ENCODE measurements around the gene TSPEAR. TPM values are rescaled to one million over a fixed set of nuclear protein-coding genes. Genes with fewer than 3 reads are reported as not detected.
"Not testable (repeated sequence)": the region's sequence is repeated elsewhere in the genome, so short reads cannot be mapped to it uniquely, and the experiment has no call there.

TSPEAR gene
- total RNA-seq, 2 donors from 2014 or later = 0.85 TPM; not detected in 1

- no peaks in the 10 kb centered on the region for H3K36me3 ChIP-seq
- no peak overlapping the region for H3K4me3 ChIP-seq
- intact Hi-C loops (cut with DNase I) = no loop called here
- no peaks in the 10 kb centered on the region for H3K9me3 ChIP-seq
- no peaks in the 10 kb centered on the region for H3K4me1 ChIP-seq (replicated peaks)
- no peaks in the 10 kb centered on the region for H3K27me3 ChIP-seq (replicated peaks; ENCODE audit: insufficient read depth)
- H3K27ac ChIP-seq = no peak overlapping the region
- 97% methylated on average over 2 of the region's 2 CpGs for WGBS
- no peak for TF ChIP-seq CTCF (IDR thresholded peaks at IDR 0.05)
- no peak for DNase-seq (ENCODE audit: low spot score)
These were observed 122.3 kb downstream of the TSPEAR start for GRCh38 chr21:44589094-44589493.

GRCh38 chr21:44585892-44586291 is 125.5 kb downstream of the TSPEAR start:
- 71% methylated on average over 3 of the region's 3 CpGs for WGBS
- TF ChIP-seq CTCF (IDR thresholded peaks at IDR 0.05) = no peak
- no peak for TF ChIP-seq POLR2AphosphoS5 (IDR thresholded peaks at IDR 0.05)
- TF ChIP-seq POLR2A (IDR thresholded peaks at IDR 0.05) = no peak
- Histone ChIP-seq H3K4me1 (replicated peaks) (no peaks in the 10 kb centered on the region), H3K36me3 (no peaks in the 10 kb centered on the region), H3K27ac (no peak overlapping the region), H3K27me3 (replicated peaks; ENCODE audit: insufficient read depth) (no peaks in the 10 kb centered on the region), H3K4me3 (no peak overlapping the region), H3K9me3 (no peaks in the 10 kb centered on the region)
- intact Hi-C loops (cut with DNase I) = no loop called here
- DNase-seq (ENCODE audit: low spot score) = no peak

GRCh38 chr21:44583800-44584147 is 127.6 kb downstream of the TSPEAR start:
- TF ChIP-seq POLR2AphosphoS5 (IDR thresholded peaks at IDR 0.05) (no peak), CTCF (IDR thresholded peaks at IDR 0.05) (no peak), POLR2A (IDR thresholded peaks at IDR 0.05) (no peak)
- intact Hi-C loops (cut with DNase I) = no loop called here
- no peaks in the 10 kb centered on the region for H3K9me3 ChIP-seq
- H3K4me1 ChIP-seq (replicated peaks) = no peaks in the 10 kb centered on the region
- H3K27me3 ChIP-seq (replicated peaks; ENCODE audit: insufficient read depth) = no peaks in the 10 kb centered on the region
- no peak overlapping the region for H3K4me3 ChIP-seq
- 36% methylated on average over 6 of the region's 6 CpGs for WGBS
- H3K27ac ChIP-seq = no peak overlapping the region
- DNase-seq (ENCODE audit: low spot score) = no peak
- H3K36me3 ChIP-seq = no peaks in the 10 kb centered on the region

- DNase-seq (ENCODE audit: low spot score) = peak; percentile 33
- intact Hi-C loops (cut with DNase I) = no loop called here
- WGBS = 4% methylated on average over 11 of the region's 11 CpGs
- TF ChIP-seq POLR2AphosphoS5 (IDR thresholded peaks at IDR 0.05) = peak; percentile 33
- TF ChIP-seq POLR2A (IDR thresholded peaks at IDR 0.05) = no peak
- Histone ChIP-seq H3K27ac (no peak overlapping the region), H3K4me3 (no peak overlapping the region), H3K9me3 (no peaks in the 10 kb centered on the region), H3K36me3 (no peaks in the 10 kb centered on the region), H3K4me1 (replicated peaks) (no peaks in the 10 kb centered on the region), H3K27me3 (replicated peaks; ENCODE audit: insufficient read depth) (no peaks in the 10 kb centered on the region)
These were observed 128.1 kb downstream of the TSPEAR start for GRCh38 chr21:44583089-44583799.

GRCh38 chr21:44582055-44582454 is 129.3 kb downstream of the TSPEAR start:
- H3K27ac ChIP-seq = no peak overlapping the region
- H3K9me3 ChIP-seq = no peaks in the 10 kb centered on the region
- H3K27me3 ChIP-seq (replicated peaks; ENCODE audit: insufficient read depth) = no peaks in the 10 kb centered on the region
- H3K4me3 ChIP-seq = no peak overlapping the region
- H3K36me3 ChIP-seq = no peaks in the 10 kb centered on the region
- no peak for DNase-seq (ENCODE audit: low spot score)
- H3K4me1 ChIP-seq (replicated peaks) = no peaks in the 10 kb centered on the region
- intact Hi-C loops (cut with DNase I) = no loop called here
- no peak for TF ChIP-seq POLR2A (IDR thresholded peaks at IDR 0.05)
- WGBS = 77% methylated on average over 15 of the region's 15 CpGs

- no peak for DNase-seq (ENCODE audit: low spot score)
- Histone ChIP-seq H3K4me1 (replicated peaks) (no peaks in the 10 kb centered on the region), H3K36me3 (no peaks in the 10 kb centered on the region), H3K27me3 (replicated peaks; ENCODE audit: insufficient read depth) (no peaks in the 10 kb centered on the region), H3K4me3 (no peak overlapping the region), H3K27ac (no peak overlapping the region), H3K9me3 (no peaks in the 10 kb centered on the region)
- WGBS = 92% methylated on average over 3 of the region's 3 CpGs
- TF ChIP-seq POLR2A (IDR thresholded peaks at IDR 0.05) = no peak
- no peak for TF ChIP-seq CTCF (IDR thresholded peaks at IDR 0.05)
- TF ChIP-seq POLR2AphosphoS5 (IDR thresholded peaks at IDR 0.05) = no peak
- intact Hi-C loops (cut with DNase I) = no loop called here
These were observed 130.2 kb downstream of the TSPEAR start for GRCh38 chr21:44581158-44581557.

- DNase-seq (ENCODE audit: low spot score); intact Hi-C loops (cut with DNase I); H3K36me3 ChIP-seq; H3K4me1 ChIP-seq (replicated peaks); H3K27ac ChIP-seq; H3K27me3 ChIP-seq (replicated peaks; ENCODE audit: insufficient read depth); H3K9me3 ChIP-seq; H3K4me3 ChIP-seq: not testable (repeated sequence)
- WGBS = 38% methylated on average over 12 of the region's 19 CpGs
These were observed 131.0 kb downstream of the TSPEAR start, which contains the start of gene KRTAP10-5 for GRCh38 chr21:44580231-44580821. KRTAP10-5 (minus strand) TSS chr21:44580604; CDS start chr21:44580578, 26 bp downstream.

All from prostate gland (tissue), 2 donors.